ENCODE measurements around the gene ADORA1.

ADORA1 gene

DNA sequence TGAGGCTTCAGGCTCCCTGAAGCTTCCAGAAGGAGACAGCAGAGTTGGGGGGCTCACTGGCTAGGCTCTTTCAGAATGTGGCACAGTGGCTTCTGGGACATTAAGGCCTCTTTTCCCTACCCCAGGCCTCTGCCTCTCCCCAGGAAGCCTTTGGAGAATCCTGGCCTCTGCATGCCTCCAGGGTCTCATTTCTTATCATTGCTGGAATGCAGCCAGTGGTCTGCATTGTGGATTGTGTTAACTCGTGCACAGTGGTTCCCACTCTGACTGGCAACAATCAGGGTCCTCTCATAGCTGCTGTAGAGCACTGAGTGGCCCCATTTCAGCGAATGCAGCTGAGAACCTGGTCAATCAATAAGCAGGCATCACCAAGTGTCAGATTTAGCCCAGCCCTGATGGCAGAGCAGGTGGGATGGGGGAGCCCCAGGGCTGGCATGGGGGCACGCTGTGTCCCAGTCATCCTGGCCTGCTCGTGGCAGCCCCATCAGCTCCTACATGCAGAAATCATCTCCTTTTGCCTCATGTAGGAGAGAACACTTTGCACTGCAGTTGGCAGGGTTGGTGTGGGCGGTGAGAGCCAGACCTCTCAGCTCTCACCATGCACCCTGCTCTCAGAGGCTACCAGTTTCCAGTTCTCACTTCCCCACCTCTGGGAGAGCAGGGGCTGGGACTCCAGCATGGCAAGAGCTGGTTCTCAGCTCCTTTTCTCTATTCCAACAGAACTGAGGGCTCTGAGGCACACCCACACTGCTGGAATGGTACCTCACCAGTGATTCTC is 13.4 kb downstream of the ADORA1 start:
- DNase-seq (ENCODE audit: low read depth, low spot score) = no peak

DNA sequence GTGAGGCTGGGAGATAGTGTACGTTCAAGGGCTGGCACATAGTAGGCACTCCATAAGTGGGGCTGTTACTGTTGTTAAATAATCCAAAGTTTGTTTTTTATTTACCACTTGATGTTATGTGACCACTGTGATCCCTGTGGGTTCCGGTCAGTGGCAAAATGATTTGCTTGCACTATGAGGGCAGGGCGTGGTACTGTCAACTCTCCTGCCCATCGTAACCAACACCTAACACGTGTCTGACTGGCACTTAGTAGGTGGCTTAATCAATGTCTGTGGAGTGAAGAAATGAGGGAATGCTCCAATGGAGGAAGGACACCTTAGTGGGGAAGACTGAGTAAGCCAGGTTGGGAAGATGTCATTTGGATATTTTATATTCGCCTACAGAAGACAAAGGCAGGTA is 14.6 kb downstream of the ADORA1 start:
- no peak for DNase-seq (ENCODE audit: low read depth, low spot score)

DNA sequence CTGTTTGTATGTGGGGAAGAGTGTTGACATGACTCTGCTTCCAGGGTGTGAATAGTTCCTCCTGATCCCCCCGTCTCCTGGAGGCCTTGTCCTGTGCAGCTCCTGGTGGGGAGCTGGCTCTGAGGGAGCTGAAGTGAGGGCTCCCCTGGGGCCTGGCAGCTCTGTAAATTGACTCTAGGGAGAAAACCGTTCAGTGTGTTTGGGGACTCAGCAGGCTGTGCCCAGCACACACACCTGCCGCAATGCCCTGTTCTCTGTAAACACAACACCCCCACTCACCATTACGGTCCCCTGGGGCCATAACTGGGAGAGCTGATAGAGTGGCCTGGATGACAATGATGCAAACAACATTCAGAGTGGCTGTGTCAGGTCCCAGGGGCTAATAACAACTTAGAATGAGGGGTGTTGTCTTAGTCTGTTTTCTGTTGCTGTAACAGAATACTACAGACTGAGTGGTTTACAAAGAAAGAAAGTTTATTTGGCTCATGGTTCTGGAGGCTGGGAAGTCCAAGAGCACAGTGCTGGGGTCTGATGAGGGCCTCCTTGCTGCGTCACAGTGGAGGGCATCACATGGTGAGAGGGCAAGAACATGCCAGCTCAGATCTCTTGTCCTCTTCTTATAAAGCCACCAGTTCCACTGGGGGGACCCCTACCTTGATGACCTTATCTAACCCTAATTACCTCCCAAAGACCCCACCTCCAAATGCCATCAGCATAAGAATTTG is 15.3 kb downstream of the ADORA1 start:
- no peak for DNase-seq (ENCODE audit: low read depth, low spot score)

DNA sequence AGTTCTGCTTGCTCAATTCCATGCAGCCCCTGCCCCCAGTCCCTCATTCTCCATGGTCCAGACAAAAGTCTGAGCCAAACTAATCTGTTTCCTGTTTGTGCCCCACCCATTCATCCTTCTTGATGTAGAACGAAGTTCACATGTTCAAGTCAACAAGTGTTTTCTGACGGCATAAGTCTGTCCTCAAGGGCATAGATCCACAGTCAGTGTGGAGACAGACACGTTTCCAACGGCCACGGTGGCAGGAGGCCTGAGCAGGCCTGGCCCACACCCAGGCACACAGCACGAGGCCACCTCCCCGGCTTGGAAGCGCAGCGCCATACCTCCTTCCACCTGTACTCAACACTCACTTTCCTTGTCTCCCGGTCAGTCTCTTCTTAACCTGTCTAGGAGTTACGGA is 16.1 kb downstream of the ADORA1 start:
- no peak for DNase-seq (ENCODE audit: low read depth, low spot score)

DNA sequence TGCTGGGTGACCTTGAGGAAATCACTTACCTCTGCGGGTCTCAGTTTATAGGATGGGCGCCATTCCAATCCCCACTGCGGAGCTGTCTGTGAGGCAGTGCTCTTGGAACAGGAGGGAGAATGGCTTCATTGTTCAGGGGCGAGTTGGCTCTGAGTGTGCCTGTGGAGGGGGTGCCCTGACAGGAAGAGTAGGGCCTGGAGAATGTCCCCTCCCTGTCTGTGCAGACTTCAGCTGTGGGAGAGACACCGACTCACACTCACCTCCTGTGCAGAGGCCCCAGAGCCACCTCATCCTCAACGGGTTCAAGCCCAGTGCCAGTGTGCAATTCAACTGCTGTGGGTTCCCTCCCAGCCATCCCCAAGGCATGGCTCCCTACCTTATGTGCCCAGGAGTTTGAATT is 17.1 kb downstream of the ADORA1 start:
- DNase-seq (ENCODE audit: low read depth, low spot score) = no peak

DNA sequence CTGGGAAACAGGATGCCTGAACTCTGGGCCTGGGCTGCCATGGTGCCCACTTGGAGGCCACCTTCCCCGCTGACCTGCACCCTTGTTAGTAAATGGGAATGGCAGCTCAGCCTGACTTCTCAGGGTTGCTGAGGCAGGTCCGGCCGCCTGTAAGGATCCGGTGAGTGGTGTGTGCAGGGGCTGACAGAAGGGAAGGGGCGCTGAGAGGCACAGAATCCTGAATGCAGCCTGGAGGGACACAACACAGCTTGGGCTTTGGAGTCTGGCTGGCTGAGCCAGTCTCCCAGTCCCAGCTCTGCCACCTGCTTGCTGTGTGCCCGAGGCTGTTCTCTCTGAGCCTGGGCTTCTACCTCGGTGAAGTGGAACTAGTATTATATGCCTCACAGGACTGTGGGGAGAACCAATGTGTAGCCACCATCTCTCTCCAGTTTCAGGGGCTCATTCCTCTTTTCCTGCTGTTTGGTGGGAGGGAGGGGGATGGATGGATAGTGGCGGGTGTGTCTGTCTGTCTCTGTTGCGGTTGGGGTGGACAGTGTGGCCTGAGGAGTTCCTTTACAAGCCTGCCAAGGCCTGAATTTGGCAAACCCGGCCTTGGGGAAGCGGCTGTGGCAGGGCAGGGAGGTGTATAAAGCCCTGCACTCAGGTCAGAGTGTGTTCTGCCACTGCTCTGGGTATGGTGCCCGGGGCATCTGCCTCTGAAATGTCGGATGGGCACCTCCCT is 18.0 kb downstream of the ADORA1 start:
- no peak for DNase-seq (ENCODE audit: low read depth, low spot score)

DNA sequence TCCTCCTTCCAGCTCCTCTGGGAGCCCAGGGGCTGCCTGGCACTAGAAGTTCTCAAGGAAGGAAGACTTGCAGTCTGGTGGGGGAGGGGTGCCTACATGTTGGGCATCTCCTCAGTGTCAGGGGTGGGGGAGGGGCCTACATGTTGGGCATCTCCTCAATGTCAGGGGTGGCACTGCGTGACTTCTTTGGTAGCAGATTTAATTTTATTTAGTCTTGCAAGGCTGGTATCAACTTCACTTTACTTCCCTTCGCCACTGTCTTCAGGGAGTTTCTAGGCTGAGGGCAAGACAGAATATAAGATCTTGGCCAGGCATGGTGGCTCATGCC is 18.5 kb downstream of the ADORA1 start:
- no peak for DNase-seq (ENCODE audit: low read depth, low spot score)

DNA sequence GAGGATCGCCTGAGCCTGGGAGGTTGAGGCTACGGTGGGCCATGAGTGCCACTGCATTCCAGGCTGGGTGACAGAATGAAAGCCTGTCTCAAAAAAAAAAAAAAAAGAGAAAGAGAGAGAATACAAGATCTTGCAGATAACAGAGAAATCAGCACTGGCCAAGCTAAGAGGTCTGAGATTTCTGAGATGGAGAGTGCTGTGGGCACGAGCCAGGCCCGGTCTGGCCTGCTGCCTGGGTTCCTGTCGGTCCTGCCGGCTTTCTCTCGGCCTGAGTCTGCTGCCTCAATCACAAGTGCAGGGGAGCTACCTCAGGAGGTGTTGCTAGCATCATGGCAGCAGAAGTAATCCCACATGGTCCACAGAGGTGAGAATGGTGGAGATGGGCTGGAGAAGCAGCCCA is 19.0 kb downstream of the ADORA1 start:
- DNase-seq (ENCODE audit: low read depth, low spot score) = no peak

DNA sequence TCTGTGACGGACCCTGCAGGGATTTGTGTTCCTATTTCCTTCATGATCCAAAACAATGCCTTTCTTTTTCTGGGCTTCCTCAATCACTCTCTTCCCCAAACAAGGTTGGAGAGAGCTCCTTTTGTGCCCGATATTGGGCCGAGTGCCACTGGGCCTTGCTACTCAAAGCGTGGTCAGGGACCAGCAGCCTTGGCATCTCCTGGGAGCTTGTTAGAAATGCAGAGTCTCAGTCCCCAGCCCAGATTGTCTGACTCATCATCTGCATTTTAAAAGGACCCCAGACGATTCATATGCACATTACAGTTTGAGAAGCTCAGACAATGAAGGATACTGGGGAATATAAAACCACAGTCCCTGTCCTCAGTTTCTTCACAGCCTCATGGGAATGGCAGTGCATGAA is 19.9 kb downstream of the ADORA1 start:
- no peak for DNase-seq (ENCODE audit: low read depth, low spot score)

DNA sequence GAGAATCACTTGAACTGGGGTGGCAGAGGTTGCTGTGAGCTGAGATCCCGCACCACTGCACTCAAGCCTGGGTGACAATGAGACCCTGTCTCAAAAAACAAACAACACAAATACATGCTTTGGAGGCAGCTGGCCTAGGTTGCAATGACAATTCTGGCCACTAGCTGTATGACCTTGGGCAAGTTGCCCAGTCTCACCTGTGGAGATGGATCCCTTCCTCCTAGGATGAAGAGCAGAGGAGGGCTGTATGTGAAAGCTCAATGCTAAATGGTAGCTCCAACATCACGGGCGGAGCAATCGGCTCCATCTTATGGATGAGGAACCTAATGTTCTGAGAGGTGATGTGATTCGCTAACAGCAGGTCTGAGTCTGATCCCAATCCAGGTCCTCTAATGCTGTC is 20.6 kb downstream of the ADORA1 start:
- no peak for DNase-seq (ENCODE audit: low read depth, low spot score)

DNA sequence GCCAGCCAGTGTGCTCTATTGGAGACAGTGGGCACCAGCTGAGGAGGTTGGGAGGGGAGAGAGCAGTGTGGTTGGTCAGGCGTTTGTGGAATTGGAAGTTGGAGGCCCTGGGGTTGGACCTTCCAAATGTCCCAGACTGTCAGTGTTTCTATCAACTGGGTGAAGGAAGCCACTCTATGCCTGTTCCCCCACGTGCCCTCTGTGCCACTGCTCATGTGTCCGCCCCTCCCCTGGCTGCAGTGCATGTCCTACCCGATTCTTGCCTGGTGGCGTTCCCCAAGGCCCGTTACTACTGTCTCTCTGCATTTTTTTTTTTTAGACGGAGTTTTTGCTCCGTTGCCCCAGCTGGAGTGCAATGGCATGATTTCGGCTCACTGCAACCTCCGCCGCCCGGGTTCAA is 21.1 kb downstream of the ADORA1 start:
- no peak for DNase-seq (ENCODE audit: low read depth, low spot score)

DNA sequence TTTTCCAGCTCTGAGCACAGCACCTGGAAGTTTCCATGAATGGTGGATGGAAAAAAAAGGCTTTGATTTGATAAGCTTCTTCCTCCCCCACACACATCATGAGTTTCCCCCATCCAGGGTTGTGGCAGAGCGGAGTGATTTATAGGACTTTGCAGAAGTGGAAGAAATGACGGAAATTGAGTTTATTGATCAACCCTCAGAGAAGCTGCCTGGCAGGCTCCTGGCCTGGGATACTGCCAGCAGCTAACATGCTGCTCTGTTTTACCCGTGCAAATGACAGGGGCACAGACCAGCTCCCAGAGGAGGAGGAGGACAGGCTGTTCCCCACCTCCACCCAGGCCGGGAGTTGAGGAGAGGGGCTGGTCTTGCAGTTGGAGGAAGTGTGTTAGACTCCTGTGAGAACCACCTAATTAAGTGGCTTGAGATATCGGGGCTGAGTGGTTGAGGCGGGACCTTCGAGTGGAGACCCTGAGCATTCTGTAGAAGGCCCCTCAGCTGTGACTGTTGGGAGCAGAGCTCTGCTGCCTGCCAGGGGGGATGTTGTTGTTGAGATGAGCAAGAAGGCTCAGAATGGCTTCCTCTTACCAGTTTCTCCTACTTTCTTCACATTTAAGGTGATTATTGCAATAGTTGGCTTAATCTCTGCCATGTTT is 21.8 kb downstream of the ADORA1 start:
- no peak for DNase-seq (ENCODE audit: low read depth, low spot score)

DNA sequence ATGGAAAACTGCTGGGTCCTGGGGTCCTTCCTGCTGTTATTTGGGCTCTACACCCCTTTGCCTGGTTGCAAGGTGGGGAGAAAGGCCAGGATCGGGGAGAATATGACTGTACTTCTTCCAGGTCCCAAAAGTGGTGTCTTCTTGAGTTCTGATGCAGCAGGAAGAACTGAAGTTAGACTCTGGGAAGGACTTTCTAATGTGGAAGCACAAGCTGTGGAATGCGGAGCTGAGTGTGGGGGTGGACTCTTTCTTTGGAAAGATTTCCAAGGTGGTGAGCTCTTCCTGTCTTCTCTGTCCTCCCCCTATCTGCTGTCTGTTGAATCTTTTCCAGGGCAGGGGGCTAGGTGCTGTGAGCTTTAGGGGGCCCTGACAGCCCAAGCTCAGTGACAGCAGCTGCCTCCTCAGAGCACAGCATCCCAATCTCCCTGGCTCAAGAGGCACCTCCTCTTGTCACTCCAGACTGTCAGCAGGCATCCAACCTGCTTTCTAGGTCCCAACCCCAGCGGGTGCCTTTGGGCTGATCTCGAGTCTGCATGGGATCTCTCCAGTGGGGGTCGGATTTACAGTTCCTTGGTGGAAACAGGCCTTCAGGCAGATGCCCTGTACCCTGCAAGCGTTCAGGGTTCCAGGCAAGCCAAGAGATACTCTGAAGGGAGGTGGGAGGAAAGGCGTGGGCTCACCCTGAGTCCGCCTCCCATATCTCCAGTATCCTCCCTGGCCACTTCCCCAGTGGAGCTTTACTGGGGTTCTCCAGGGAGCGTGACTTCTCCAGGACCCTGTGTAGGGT is 23.2 kb downstream of the ADORA1 start:
- DNase-seq (ENCODE audit: low read depth, low spot score) = no peak

DNA sequence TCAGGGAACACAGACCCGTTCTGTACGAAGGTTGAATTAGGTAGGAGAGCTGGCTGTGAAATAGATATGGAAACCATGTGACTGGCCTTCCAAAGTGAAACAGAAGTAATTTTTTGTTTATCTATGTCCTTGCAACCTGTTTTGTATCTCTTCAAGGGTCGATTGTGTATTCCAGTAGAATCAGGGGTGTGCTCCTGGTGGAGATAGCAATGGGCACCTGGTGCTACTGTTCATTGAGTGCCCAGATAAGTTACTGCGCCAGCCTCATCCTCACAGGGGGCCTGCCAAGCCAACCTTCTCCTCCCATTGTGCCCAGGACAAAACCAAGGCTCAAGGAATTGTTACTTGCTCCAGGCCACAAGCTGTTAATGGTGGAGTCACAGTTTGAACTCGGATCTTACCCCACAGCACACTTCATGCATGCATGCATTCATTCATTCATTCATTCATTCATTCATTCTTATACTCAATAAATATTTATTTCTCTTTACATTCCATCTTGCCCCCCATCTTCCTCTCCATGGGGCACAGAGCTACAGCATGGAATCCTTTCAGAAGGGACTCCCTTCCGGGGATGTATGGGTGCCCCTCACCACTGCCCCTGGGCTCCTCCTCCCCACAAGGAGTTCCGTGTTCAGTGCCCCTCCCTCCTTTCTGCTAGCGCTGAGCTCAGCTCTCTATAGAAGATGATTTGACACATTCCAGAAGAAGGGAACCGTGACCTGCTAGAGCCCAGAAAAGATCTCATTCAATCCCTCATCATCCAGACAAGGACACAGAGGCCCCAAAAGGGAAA is 24.0 kb downstream of the ADORA1 start:
- no peak for DNase-seq (ENCODE audit: low read depth, low spot score)

DNA sequence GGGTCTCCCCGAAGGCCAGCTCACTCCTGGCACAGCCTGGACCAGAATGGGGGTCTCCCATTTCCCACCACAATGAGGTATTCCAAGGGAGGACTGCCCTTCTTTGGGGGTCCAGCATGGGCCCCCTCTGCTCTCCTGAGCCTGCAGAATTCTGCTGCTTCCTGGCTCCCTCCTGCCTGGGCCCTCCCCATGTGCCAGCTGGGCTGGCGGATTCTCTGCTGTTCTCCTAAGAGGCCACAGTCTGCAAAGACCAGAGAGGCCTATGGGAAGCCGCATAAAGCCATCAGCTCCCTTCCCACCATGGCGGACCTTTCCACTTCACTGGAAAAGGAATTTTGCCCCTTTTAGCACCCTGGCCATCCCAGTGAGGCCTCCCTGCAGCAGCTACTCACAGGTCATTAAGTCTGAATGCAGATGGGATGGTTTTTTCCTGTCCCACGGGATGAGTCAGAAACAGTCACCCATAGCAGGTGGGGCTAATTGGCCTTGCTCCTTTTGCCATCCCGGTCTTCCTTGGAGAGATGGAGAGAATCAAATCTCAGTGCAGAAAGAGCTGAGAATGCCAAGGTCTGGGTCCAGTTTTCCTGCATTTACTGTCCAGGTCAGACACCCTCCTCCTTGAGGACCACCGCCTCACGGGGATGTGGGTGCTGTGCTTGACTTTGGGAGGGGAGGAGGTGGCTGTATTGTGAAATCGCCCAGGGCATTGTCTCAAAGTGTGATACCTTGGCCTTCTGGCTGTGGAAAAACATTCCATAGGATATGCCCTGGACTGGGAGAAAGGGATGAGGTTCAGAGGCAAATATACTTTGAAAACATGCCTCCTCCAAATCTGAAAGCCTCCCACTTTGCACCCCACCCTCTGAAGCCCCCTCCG is 24.9 kb downstream of the ADORA1 start:
- no peak for DNase-seq (ENCODE audit: low read depth, low spot score)

DNA sequence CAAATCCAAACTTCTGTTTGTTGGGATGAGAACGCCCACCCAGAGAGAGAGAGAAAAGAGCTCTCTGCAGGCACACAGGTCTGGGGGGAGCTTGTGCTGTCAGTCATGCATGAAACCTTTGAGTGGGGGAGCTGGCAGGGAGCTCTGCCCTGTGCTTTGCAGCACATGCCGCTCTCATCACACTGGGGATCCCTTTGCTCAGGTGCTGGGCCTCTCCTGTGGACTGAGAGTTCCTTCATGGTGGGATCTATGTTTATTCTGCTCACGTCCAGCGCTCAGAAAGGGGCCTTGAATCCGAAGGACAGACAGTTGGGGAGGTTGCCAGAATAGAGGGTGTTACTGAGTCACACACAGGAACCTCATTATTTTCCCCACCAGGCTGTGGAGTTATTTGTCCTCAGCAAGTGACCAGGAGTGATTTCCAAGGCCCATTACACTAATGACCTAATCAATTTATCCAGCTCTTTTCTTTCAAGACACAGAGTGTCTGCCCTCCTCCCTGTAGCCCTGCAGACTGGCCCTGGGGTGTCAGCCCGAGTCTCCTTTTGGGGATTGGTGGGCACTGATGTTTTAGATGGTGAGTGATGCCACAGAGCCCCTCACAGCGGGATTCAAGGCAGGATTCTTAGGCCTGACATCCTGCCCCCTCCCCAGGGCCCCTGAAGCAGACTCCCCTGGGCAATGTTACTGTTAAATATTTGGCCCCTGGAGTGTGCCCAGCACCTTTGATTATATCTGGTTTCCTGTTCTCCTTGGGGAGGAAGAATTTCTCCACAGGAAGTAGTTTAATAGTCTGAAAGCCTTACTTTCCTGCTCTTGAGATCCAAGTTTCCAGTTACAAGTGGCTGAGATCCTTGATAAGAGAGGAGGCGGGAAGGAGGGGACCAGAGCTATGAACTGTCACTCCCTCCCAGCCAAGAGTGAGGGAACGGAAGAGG is 25.8 kb downstream of the ADORA1 start:
- no peak for DNase-seq (ENCODE audit: low read depth, low spot score)

DNA sequence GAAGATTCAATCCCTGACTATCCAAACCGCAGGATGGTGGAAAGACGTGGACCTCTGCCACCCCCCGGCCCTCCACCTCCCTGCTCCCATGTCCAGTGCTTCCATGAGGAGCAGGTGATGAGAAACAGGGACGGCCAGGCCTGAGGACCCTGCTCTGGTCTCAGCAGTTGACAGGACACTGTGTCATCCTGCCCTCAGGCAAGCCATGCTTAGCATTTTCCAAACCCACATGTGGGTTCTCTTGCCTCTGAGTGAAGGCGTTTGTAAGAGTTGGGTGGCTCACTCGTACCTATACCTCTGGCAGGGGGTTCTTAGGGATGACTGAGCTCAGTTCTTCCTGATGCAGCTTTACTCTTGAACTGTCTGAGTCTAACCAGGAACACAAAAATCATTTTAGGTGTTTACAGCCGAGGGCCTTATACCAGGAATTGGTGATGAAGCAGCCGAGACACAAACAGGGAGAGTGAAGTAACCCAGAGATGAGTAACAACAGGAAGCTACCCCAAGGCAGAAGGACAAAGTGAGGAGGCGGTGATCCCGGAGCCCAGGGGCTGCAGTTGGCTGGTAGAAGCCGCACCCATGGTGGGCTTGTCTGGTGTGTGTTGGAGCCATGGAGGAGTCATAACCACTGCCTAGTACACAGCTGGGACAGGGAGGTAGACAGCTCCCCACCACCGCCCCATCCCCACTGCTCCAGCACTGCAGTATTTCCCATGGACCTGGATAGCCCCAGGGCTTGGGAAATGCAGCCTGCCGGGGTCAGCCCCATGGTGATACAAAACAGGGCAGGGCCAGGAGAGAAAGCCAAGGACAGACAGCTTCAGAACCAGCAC is 26.7 kb downstream of the ADORA1 start:
- DNase-seq (ENCODE audit: low read depth, low spot score) = no peak

DNA sequence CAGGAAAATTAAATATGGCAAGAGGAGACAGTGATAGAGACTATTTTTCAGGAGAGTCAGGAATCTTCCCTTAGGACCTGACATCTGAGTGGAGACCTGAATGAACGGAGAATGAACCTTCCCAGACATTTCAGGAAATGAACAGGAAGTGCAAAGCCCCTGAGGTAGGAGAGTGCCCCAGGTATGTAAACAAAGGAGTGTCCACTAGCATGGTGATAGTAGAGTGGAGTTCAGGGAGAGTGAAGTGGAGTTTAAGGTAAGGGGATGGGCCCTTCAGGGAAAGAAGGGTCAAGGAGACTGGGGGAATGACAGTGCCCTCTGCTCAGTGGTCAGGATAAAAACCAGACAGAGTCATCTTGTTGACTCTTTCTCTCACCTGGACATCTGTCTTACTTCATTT is 28.8 kb downstream of the ADORA1 start:
- DNase-seq (ENCODE audit: low read depth, low spot score) = no peak
